K562 (cell line): ENCODE measurements around the gene RETREG1. TPM values are rescaled to one million over a fixed set of nuclear protein-coding genes. Genes with fewer than 3 reads are reported as not detected.

Experiments
- CBFA2T2 ChIP-seq: fragments of 450-650 bp; conservative IDR thresholded peaks from 2 replicates; pipeline ENCODE4 v1.6.1; 2017; ENCODE audit warnings: mild to moderate bottlenecking
- CHD7 ChIP-seq: fragments of 200-600 bp; sonication (generic); IDR thresholded peaks from one replicate; pipeline ENCODE4 v1.6.1; 2012; ENCODE audit warnings: mild to moderate bottlenecking, low read depth, low read length, inconsistent platforms
- ELK3 ChIP-seq: fragments of 450-650 bp; formaldehyde crosslinking; IDR thresholded peaks from 2 replicates; pipeline ENCODE4 v1.4.0; 2020; ENCODE audit warnings: mild to moderate bottlenecking
- EP400 ChIP-seq: fragments of 450-650 bp; IDR thresholded peaks from 2 replicates; pipeline ENCODE4 v1.6.1; 2017; ENCODE audit warnings: antibody characterized with exemption, mild to moderate bottlenecking, moderate library complexity
- GABPA ChIP-seq: fragments of 200-800 bp; sonication (Bioruptor generic); conservative IDR thresholded peaks from 2 replicates; pipeline ENCODE4 v1.6.1; 2016; ENCODE audit warnings: low read depth, missing genetic modification characterization, missing compliant biosample characterization
- HDAC1 ChIP-seq, 2 experiments: fragments of 450-650 bp; IDR thresholded peaks; 2 replicates each; pipeline ENCODE4 v1.6.1; 2016 to 2017; ENCODE audit warnings: inconsistent platforms in 1 of 2, mild to moderate bottlenecking in 1 of 2, moderate library complexity in 1 of 2
- HDGF ChIP-seq: fragments of 450-650 bp; IDR thresholded peaks from 2 replicates; pipeline ENCODE4 v1.6.1; 2016
- HMGN3 ChIP-seq: IDR thresholded peaks from 2 replicates; pipeline ENCODE4 v1.6.1; 2011; ENCODE audit warnings: borderline replicate concordance, low read depth, mild to moderate bottlenecking, mixed read lengths, low read length; ENCODE audit not compliant: insufficient read length; ENCODE audit errors: extremely low read depth
- ZFP30 ChIP-seq: fragments of 250-450 bp; sonication (Bioruptor Pico); IDR thresholded peaks from 2 replicates; pipeline ENCODE4 v1.8.0; 2022; ENCODE audit warnings: moderate library complexity, mild to moderate bottlenecking, inconsistent platforms, borderline replicate concordance
- polyA plus RNA-seq, 8 experiments: library from polyadenylated mRNA; depleted of rRNA in 4 of 8; stranded (reverse) in 5 of 8; unstranded in 3 of 8; fragments of >200 nt; fragmentation: Nextera tagmentation in 2 of 8; fragmentation: Illumina TruSeq in 1 of 8; extraction: Ambion mirVana in 2 of 8; extraction: Trizol in 1 of 8; gene quantifications; 2 replicates each; pipeline versions ENCODE4 v1.2.1 to v1.2.3, GENCODE V29; 2011 to 2014; ENCODE audit warnings: inconsistent platforms in 1 of 8, missing spikeins in 1 of 8
- total RNA-seq, 7 experiments: library from RNA; depleted of rRNA in 6 of 7; stranded (reverse); fragments of >200 nt in 6 of 7; fragmentation: Illumina TruSeq in 2 of 7; extraction: Trizol in 2 of 7; gene quantifications; 2 replicates each; pipeline versions ENCODE4 v1.2.1 to v1.2.3, GENCODE V29; 2011 to 2021; ENCODE audit warnings: low replicate concordance in 1 of 7

The RETREG1 gene
- total and polyA plus RNA-seq, 9 of the 15 experiments (the other 6 are each of a cell fraction or from before 2014, with no cell fraction given) = 0.01 to 0.20 (median 0.08) TPM; not detected in 5

- peak in 1 of 2 experiments; percentile 93; a peak in 2 of 4 replicates for TF ChIP-seq HDAC1 (IDR thresholded peaks at IDR 0.05)
- TF ChIP-seq HMGN3 = peak; percentile 77
- TF ChIP-seq GABPA (tag) = peak; percentile 98
- TF ChIP-seq EP400 = peak; percentile 91
- no peak for TF ChIP-seq ELK3 (CRISPR knock-in tag)
- no peak for TF ChIP-seq ZFP30 (CRISPR knock-in tag)
- no peak for TF ChIP-seq CHD7
- TF ChIP-seq CBFA2T2 = no peak
- TF ChIP-seq HDGF = no peak
Measured at GRCh38 chr5:16465544-16466432, 151.0 kb downstream of the RETREG1 start, which contains the start of gene ZNF622 (continued).
